Breast epithelium (tissue), 3 donors: ENCODE data around the gene ZNF354B.

Experiments
- POLR2A ChIP-seq: fragments of 450-650 bp; IDR thresholded peaks from one replicate; pipeline ENCODE4 v1.6.1; 2016; ENCODE audit warnings: antibody characterized with exemption, mild to moderate bottlenecking, moderate library complexity
- POLR2AphosphoS5 ChIP-seq, 3 donors: sonication (generic); formaldehyde crosslinking; IDR thresholded peaks; one replicate each; pipeline ENCODE4 v1.6.1; 2017; ENCODE audit warnings: antibody characterized with exemption in 3 of 3
- TF ChIP-seq, protein P1 (sequence below), 3 donors: fragments of 450-650 bp; IDR thresholded peaks; one replicate each; pipeline ENCODE4 v1.5.1; 2016 to 2017; ENCODE audit warnings: antibody characterized with exemption in 3 of 3, mild to moderate bottlenecking in 3 of 3, moderate library complexity in 3 of 3

DNA sequence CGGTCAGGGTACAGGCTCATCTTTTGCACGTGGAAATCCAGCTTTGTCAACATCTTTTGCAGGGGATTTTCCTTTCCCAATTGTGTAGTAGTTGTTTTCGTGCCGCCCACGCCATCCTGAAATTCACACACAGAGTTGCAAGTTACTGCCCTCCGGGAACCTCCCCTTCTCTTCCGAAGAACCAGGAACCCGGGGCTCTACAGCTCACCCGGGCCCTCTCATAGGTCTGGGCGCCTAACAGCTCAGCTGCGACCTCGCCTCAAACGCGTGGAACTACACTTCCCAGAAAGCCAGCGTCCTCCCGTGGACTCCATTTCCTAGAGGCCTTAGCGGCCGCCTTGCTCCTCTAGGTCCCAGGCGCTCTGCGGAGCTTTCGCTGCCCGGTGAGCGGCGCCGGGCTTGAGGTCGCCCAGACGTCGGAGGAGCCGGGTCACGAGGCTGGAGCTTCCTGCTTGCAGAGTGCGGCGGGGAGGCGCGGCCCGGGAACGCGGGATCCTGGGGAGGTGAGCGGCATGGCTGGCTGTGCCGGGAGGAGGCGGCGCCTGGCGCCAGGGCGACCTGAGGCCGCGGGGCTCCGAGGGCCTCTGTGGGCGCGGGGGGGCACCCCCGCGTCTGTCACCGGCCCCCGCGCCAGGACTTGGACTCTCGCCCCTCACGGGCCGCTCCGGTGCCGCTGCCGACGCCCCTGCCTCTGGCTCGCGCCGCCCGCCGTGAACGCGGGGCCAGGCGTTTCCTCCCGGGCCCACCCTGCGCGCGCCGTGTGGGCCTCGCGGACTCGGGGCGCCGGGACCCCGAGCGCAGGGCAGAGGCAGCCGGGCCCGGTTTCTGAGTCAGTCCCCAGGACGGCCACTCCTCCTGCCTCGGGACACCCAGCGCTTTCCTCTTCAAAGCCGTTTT is at the start of gene ZNF354B:
- TF ChIP-seq POLR2A (no peak), POLR2AphosphoS5 (IDR thresholded peaks at IDR 0.05) (peak; percentile 81 to 86 (median 82))
- TF ChIP-seq, protein P1, sequence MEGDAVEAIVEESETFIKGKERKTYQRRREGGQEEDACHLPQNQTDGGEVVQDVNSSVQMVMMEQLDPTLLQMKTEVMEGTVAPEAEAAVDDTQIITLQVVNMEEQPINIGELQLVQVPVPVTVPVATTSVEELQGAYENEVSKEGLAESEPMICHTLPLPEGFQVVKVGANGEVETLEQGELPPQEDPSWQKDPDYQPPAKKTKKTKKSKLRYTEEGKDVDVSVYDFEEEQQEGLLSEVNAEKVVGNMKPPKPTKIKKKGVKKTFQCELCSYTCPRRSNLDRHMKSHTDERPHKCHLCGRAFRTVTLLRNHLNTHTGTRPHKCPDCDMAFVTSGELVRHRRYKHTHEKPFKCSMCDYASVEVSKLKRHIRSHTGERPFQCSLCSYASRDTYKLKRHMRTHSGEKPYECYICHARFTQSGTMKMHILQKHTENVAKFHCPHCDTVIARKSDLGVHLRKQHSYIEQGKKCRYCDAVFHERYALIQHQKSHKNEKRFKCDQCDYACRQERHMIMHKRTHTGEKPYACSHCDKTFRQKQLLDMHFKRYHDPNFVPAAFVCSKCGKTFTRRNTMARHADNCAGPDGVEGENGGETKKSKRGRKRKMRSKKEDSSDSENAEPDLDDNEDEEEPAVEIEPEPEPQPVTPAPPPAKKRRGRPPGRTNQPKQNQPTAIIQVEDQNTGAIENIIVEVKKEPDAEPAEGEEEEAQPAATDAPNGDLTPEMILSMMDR (IDR thresholded peaks at IDR 0.05), result peak in 2 of 3 donors; percentile 6 to 11
